ENCODE data around the gene PNLIPRP2. TPM values are rescaled to one million over a fixed set of nuclear protein-coding genes. Genes with fewer than 3 reads are reported as not detected.

PNLIPRP2 gene
- total RNA-seq, 2 experiments from 2014 or later = not detected

DNA sequence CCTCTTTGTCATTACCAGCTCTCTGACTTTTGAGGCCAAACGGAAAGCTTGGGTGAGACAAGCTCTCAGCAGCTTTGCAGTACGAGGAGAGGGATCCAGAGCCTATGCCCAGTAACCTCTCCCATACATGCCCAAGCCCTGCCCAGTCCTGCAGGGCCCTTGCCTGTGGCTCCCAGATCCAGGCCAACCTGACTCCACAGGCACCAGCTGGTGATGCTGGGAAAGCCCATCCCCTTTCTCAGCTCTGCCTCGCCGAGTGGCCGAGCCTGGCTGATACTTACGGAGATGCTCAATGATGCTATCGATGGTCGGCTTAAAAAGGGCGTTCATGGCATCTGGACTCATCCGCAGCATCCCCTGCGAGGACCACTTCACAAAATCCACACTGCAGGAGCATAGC is 55.4 kb downstream of the PNLIPRP2 start:
- Histone ChIP-seq H3K4me3 (ENCODE audit: low read depth, low read length, poor library complexity, severe bottlenecking) (no peak overlapping the region), H3K36me3 (ENCODE audit: insufficient read depth, low read length) (no peaks in the 10 kb centered on the region), H4K20me1 (ENCODE audit: insufficient read depth, low read length) (no peaks in the 10 kb centered on the region), H2AFZ (ENCODE audit: low read length) (no peak overlapping the region), H3K4me2 (ENCODE audit: low read length) (no peak overlapping the region), H3K9me3 (ENCODE audit: low read length) (no peaks in the 10 kb centered on the region), H3K27ac (ENCODE audit: low read depth, low read length, poor library complexity, severe bottlenecking) (no peak overlapping the region), H3K4me1 (ENCODE audit: insufficient read depth, low read length, poor library complexity, severe bottlenecking) (no peaks in the 10 kb centered on the region), H3K9me2 (ENCODE audit: insufficient read depth, low read length) (no peaks in the 10 kb centered on the region), H3K79me2 (ENCODE audit: insufficient read depth, low read depth, low read length) (no peaks in the 10 kb centered on the region)
- no peak for DNase-seq (ENCODE audit: low spot score)
- CTCF ChIA-PET (ENCODE audit: unreplicated experiment) = no interaction called here
- TF ChIP-seq, protein P1, sequence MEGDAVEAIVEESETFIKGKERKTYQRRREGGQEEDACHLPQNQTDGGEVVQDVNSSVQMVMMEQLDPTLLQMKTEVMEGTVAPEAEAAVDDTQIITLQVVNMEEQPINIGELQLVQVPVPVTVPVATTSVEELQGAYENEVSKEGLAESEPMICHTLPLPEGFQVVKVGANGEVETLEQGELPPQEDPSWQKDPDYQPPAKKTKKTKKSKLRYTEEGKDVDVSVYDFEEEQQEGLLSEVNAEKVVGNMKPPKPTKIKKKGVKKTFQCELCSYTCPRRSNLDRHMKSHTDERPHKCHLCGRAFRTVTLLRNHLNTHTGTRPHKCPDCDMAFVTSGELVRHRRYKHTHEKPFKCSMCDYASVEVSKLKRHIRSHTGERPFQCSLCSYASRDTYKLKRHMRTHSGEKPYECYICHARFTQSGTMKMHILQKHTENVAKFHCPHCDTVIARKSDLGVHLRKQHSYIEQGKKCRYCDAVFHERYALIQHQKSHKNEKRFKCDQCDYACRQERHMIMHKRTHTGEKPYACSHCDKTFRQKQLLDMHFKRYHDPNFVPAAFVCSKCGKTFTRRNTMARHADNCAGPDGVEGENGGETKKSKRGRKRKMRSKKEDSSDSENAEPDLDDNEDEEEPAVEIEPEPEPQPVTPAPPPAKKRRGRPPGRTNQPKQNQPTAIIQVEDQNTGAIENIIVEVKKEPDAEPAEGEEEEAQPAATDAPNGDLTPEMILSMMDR (conservative IDR thresholded peaks at IDR 0.05; ENCODE audit: low read length) = no peak
- TF ChIP-seq EZH2phosphoT487 (IDR thresholded peaks at IDR 0.05; ENCODE audit: borderline replicate concordance, low read depth, low read length) = no peak
- BruUV-seq (replicated peaks) = no TSS peak
- POLR2A ChIA-PET = no interaction called here
- intact Hi-C loops (cut with micrococcal nuclease; ENCODE audit: unreplicated experiment) = no loop called here

DNA sequence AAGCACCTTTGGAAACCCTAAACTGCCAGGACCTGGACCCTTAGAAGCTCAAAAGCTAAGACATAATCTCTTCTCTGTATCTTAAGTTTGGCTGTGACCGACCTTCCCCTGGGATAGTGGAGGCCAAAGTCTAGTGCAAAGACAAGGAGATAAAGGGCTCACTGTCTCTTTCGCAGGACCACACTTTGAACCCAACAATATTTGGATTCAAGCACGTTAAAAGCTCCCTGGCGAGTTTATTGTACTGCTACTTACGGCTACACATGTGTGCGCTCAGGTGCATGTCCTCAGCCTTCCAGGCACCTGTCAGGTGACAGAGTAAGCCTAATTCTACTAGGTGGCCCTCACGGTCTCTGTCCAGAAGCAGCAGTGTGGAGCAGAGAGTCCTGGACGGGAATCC is 55.9 kb downstream of the PNLIPRP2 start:
- Histone ChIP-seq H3K4me1 (ENCODE audit: insufficient read depth, low read length, poor library complexity, severe bottlenecking) (no peaks in the 10 kb centered on the region), H4K20me1 (ENCODE audit: insufficient read depth, low read length) (no peaks in the 10 kb centered on the region), H3K9me2 (ENCODE audit: insufficient read depth, low read length) (no peaks in the 10 kb centered on the region), H3K36me3 (ENCODE audit: insufficient read depth, low read length) (no peaks in the 10 kb centered on the region), H3K27ac (ENCODE audit: low read depth, low read length, poor library complexity, severe bottlenecking) (no peak overlapping the region), H3K9me3 (ENCODE audit: low read length) (no peaks in the 10 kb centered on the region), H3K79me2 (ENCODE audit: insufficient read depth, low read depth, low read length) (no peaks in the 10 kb centered on the region), H3K4me3 (ENCODE audit: low read depth, low read length, poor library complexity, severe bottlenecking) (no peak overlapping the region), H3K4me2 (ENCODE audit: low read length) (no peak overlapping the region), H2AFZ (ENCODE audit: low read length) (no peak overlapping the region)
- DNase-seq (ENCODE audit: low spot score) = no peak
- CTCF ChIA-PET (ENCODE audit: unreplicated experiment) = no interaction called here
- BruUV-seq (replicated peaks) = no TSS peak
- no peak for TF ChIP-seq EZH2phosphoT487 (IDR thresholded peaks at IDR 0.05; ENCODE audit: borderline replicate concordance, low read depth, low read length)
- TF ChIP-seq, protein P1 (conservative IDR thresholded peaks at IDR 0.05; ENCODE audit: low read length) = no peak
- POLR2A ChIA-PET = no interaction called here
- intact Hi-C loops (cut with micrococcal nuclease; ENCODE audit: unreplicated experiment) = no loop called here

DNA sequence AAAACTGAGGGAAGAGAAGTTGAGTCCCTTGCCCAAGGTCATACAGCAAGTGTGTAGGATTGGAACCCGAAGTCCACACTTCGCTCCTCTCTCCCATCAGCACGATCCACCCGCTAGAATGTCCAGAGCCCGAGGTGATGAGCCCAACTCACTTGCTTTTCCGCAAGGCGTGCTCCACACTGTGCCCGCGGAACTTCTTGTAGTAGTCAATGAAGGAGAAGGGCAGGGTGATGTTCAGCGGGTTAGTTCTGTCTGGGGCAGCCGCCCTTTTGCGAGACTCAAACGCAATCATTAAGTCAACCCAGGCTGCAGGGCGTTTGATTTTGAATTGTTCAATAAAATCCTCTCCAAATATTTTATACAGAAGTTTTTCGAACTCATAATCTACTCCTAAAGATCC is 58.6 kb downstream of the PNLIPRP2 start:
- Histone ChIP-seq H3K4me2 (ENCODE audit: low read length) (no peak overlapping the region), H4K20me1 (ENCODE audit: insufficient read depth, low read length) (no peaks in the 10 kb centered on the region), H3K4me3 (ENCODE audit: low read depth, low read length, poor library complexity, severe bottlenecking) (no peak overlapping the region), H3K36me3 (ENCODE audit: insufficient read depth, low read length) (no peaks in the 10 kb centered on the region), H2AFZ (ENCODE audit: low read length) (no peak overlapping the region), H3K4me1 (ENCODE audit: insufficient read depth, low read length, poor library complexity, severe bottlenecking) (no peaks in the 10 kb centered on the region), H3K27ac (ENCODE audit: low read depth, low read length, poor library complexity, severe bottlenecking) (no peak overlapping the region), H3K9me3 (ENCODE audit: low read length) (no peaks in the 10 kb centered on the region), H3K79me2 (ENCODE audit: insufficient read depth, low read depth, low read length) (no peaks in the 10 kb centered on the region), H3K9me2 (ENCODE audit: insufficient read depth, low read length) (no peaks in the 10 kb centered on the region)
- ChIA-PET POLR2A (no interaction called here), CTCF (ENCODE audit: unreplicated experiment) (no interaction called here)
- no peak for TF ChIP-seq EZH2phosphoT487 (IDR thresholded peaks at IDR 0.05; ENCODE audit: borderline replicate concordance, low read depth, low read length)
- TF ChIP-seq, protein P1 (conservative IDR thresholded peaks at IDR 0.05; ENCODE audit: low read length) = no peak
- BruUV-seq (replicated peaks) = no TSS peak
- intact Hi-C loops (cut with micrococcal nuclease; ENCODE audit: unreplicated experiment) = no loop called here
- DNase-seq (ENCODE audit: low spot score) = no peak
